ENCODE results near the gene FOSB. TPM values are rescaled to one million over a fixed set of nuclear protein-coding genes. Genes with fewer than 3 reads are reported as not detected.

Gene FOSB
- total RNA-seq, 4 donors from 2014 or later: 0.60 to 4.9 (median 1.8) TPM

- TF ChIP-seq, protein P1, sequence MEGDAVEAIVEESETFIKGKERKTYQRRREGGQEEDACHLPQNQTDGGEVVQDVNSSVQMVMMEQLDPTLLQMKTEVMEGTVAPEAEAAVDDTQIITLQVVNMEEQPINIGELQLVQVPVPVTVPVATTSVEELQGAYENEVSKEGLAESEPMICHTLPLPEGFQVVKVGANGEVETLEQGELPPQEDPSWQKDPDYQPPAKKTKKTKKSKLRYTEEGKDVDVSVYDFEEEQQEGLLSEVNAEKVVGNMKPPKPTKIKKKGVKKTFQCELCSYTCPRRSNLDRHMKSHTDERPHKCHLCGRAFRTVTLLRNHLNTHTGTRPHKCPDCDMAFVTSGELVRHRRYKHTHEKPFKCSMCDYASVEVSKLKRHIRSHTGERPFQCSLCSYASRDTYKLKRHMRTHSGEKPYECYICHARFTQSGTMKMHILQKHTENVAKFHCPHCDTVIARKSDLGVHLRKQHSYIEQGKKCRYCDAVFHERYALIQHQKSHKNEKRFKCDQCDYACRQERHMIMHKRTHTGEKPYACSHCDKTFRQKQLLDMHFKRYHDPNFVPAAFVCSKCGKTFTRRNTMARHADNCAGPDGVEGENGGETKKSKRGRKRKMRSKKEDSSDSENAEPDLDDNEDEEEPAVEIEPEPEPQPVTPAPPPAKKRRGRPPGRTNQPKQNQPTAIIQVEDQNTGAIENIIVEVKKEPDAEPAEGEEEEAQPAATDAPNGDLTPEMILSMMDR (IDR thresholded peaks at IDR 0.05): no peak
- peak in 1 of 2 donors; percentile 20 for TF ChIP-seq POLR2A (IDR thresholded peaks at IDR 0.05)
- Histone ChIP-seq H3K36me3 (no peaks in the 10 kb centered on the region), H3K9me3 (no peaks in the 10 kb centered on the region), H3K27me3 (peaks cover 0 to 42% of the 10 kb centered on the region in 2 donors), H3K4me1 (peaks cover 0 to 47% (median 23%) of the 10 kb centered on the region in 4 donors), H3K27ac (peak overlapping the region; percentile 85 to 96 (median 95)), H3K4me3 (peak overlapping the region; percentile 50 to 77 (median 60))
- 41 to 44% methylated on average over 30 to 32 of the region's 33 CpGs for WGBS, 2 donors
- peak in 1 of 2 donors; percentile 32 for DNase-seq (ENCODE audit: low spot score in 2 of 2)
These were observed 2.4 kb downstream of the FOSB start for GRCh38 chr19:45469945-45470761.

DNA sequence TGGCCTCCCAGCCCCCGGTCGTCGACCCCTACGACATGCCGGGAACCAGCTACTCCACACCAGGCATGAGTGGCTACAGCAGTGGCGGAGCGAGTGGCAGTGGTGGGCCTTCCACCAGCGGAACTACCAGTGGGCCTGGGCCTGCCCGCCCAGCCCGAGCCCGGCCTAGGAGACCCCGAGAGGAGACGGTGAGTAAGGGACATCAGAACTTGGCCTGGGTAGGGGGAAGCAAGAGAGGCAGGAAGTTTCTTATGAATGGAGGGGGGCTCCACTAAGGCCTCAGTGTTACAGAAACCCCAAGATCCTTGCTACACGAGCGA, 2.9 kb downstream of the FOSB start:
- Histone ChIP-seq H3K27me3 (peaks cover 0 to 42% of the 10 kb centered on the region in 2 donors), H3K4me3 (no peak overlapping the region), H3K27ac (no peak overlapping the region), H3K4me1 (peaks cover 0 to 47% (median 23%) of the 10 kb centered on the region in 4 donors), H3K9me3 (no peaks in the 10 kb centered on the region), H3K36me3 (no peaks in the 10 kb centered on the region)
- TF ChIP-seq POLR2A (IDR thresholded peaks at IDR 0.05): no peak
- TF ChIP-seq EP300 (IDR thresholded peaks at IDR 0.05): no peak
- TF ChIP-seq, protein P1 (IDR thresholded peaks at IDR 0.05): no peak
- DNase-seq (ENCODE audit: low spot score in 2 of 2): no peak
- 85 to 91% methylated on average over 15 of the region's 15 CpGs for WGBS, 2 donors

DNA sequence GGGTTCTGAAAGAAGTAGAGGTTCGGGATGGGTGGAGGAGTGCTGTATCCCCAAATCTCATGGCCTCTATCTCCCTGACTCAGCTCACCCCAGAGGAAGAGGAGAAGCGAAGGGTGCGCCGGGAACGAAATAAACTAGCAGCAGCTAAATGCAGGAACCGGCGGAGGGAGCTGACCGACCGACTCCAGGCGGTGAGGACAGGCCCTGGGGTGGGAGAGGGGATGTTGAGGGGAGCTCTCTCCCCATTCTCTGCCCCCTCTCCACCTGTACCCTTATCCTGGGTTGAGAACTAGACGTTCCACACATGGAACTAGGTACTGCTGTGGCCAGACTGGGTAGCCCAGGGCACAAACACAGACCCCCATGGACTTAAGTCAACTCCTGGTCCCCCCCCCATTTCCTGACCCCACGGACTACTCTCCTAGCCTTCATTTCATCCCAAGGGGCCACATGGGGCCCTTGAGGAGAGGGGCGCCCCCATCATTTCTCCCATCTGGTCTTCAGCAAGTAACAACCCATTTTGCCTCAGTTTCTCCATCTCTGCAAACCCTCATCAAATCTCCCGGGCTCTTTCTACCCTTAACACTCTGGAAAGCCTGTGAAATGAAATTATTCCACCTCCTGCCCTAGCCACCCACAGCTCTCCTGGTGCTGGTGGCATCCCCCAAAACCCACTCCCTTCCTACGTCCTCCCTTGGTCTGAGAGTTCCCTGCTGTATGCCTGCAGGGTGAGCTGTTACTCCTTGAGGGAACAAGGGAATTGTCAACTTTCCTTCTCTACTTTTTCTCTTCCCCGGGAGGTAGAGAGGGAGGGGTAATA, 3.5 kb downstream of the FOSB start:
- Histone ChIP-seq H3K27ac (no peak overlapping the region), H3K4me1 (peaks cover 0 to 49% (median 23%) of the 10 kb centered on the region in 4 donors), H3K27me3 (peaks cover 0 to 42% of the 10 kb centered on the region in 2 donors), H3K9me3 (no peaks in the 10 kb centered on the region), H3K4me3 (no peak overlapping the region), H3K36me3 (no peaks in the 10 kb centered on the region)
- no peak for DNase-seq (ENCODE audit: low spot score in 2 of 2)
- TF ChIP-seq, protein P1 (IDR thresholded peaks at IDR 0.05): no peak
- no peak for TF ChIP-seq EP300 (IDR thresholded peaks at IDR 0.05)
- TF ChIP-seq POLR2A (IDR thresholded peaks at IDR 0.05): no peak
- 77 to 78% methylated on average over 16 of the region's 16 CpGs for WGBS, 2 donors

DNA sequence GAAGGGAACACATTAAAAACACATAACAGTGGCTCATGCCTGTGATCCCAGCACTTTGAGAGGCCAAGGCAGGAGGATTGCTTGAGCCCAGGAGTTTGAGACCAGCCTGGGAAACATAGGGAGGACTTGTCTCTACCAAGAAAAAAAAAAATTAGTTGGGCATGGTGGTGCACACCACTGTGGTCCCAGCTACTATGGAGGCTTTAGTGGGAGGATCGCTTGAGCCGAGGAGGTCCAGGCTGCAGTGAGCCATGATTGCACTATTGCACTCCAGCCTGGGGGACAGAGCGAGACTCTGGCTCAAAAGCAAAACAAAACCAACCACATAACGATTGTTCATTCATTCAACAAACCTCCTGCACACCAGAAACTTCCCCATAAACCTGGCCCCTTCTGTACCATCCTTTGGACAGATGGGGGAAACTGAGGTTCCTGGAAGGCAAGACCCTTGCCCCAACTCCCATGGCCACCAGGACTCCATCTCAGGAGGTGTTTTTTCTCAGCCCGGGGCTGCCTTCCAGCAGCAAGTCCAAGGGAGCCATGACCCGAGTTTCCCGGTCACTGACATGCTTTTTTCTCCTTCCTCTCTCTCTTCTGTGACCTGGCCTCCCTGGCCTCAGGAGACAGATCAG, 4.3 kb downstream of the FOSB start:
- no peak for DNase-seq (ENCODE audit: low spot score in 2 of 2)
- no peak for TF ChIP-seq EP300 (IDR thresholded peaks at IDR 0.05)
- TF ChIP-seq POLR2A (IDR thresholded peaks at IDR 0.05): no peak
- TF ChIP-seq, protein P1 (IDR thresholded peaks at IDR 0.05): no peak
- H3K4me1 ChIP-seq: peaks cover 0 to 53% (median 23%) of the 10 kb centered on the region in 4 donors
- H3K9me3 ChIP-seq: no peaks in the 10 kb centered on the region
- no peaks in the 10 kb centered on the region for H3K36me3 ChIP-seq
- no peak overlapping the region for H3K27ac ChIP-seq
- H3K27me3 ChIP-seq: peaks cover 0 to 42% of the 10 kb centered on the region in 2 donors
- 37 to 43% methylated on average over 7 of the region's 7 CpGs for WGBS, 2 donors
- H3K4me3 ChIP-seq: no peak overlapping the region

All from tibial nerve (tissue), 4 donors.